PFSK-1 (cell line): Measurements from ENCODE around the gene KDM7A.

Experiments used
- FOXP2 ChIP-seq: optimal IDR thresholded peaks from 2 replicates; pipeline ENCODE3; 2011; ENCODE audit warnings: borderline replicate concordance, control low read depth, inconsistent platforms; ENCODE audit not compliant: insufficient read depth; ENCODE audit errors: extremely low read length, extremely low read depth
- POLR2AphosphoS5 ChIP-seq: IDR thresholded peaks from 2 replicates; pipeline ENCODE4 v1.6.1; 2012; ENCODE audit warnings: low read depth, mild to moderate bottlenecking, control low read depth, low read length, moderate library complexity
- REST ChIP-seq, 2 experiments: IDR thresholded peaks; 2 replicates each; pipeline versions ENCODE4 v1.6.1 to v1.8.0; 2011 to 2012; ENCODE audit warnings: low read depth in 2 of 2, low read length in 2 of 2, control low read depth in 1 of 2, inconsistent platforms in 1 of 2, mild to moderate bottlenecking in 1 of 2, moderate library complexity in 1 of 2; ENCODE audit not compliant: insufficient read depth in 1 of 2
- SIN3A ChIP-seq: IDR thresholded peaks from 2 replicates; pipeline ENCODE4 v1.6.1; 2012; ENCODE audit warnings: mild to moderate bottlenecking, low read length, moderate library complexity, borderline replicate concordance; ENCODE audit not compliant: insufficient read depth
- TAF1 ChIP-seq: IDR thresholded peaks from 2 replicates; pipeline ENCODE4 v1.6.1; 2012; ENCODE audit warnings: low read length, control low read depth, borderline replicate concordance; ENCODE audit not compliant: insufficient read depth

The KDM7A gene

GRCh38 chr7:140182917-140183316, 6.1 kb upstream of the KDM7A start:
- no peak for TF ChIP-seq FOXP2
- no peak for TF ChIP-seq TAF1
- TF ChIP-seq POLR2AphosphoS5, result no peak
- no peak for TF ChIP-seq SIN3A
- no peak for TF ChIP-seq REST (IDR thresholded peaks at IDR 0.05; ENCODE audit: insufficient read depth in 1 of 2, low read depth in 2 of 2, low read length in 2 of 2)

GRCh38 chr7:140179339-140179738, 2.6 kb upstream of the KDM7A start:
- TF ChIP-seq REST (IDR thresholded peaks at IDR 0.05; ENCODE audit: insufficient read depth in 1 of 2, low read depth in 2 of 2, low read length in 2 of 2), result no peak
- TF ChIP-seq TAF1, result no peak
- no peak for TF ChIP-seq FOXP2
- no peak for TF ChIP-seq POLR2AphosphoS5
- no peak for TF ChIP-seq SIN3A

GRCh38 chr7:140176122-140176701, 571 bp downstream of the KDM7A start:
- TF ChIP-seq FOXP2 (no peak), REST (IDR thresholded peaks at IDR 0.05; ENCODE audit: insufficient read depth in 1 of 2, low read depth in 2 of 2, low read length in 2 of 2) (no peak), POLR2AphosphoS5 (no peak), TAF1 (no peak), SIN3A (no peak)

- no peak for TF ChIP-seq TAF1
- TF ChIP-seq SIN3A, result peak; percentile 95; the same call in 1 of the 2 replicates
Measured at GRCh38 chr7:140175221-140176121, 1.3 kb downstream of the KDM7A start.

- TF ChIP-seq POLR2AphosphoS5 (no peak), TAF1 (no peak), SIN3A (no peak), FOXP2 (no peak), REST (IDR thresholded peaks at IDR 0.05; ENCODE audit: insufficient read depth in 1 of 2, low read depth in 2 of 2, low read length in 2 of 2) (no peak)
Measured at GRCh38 chr7:140174217-140174616, 2.6 kb downstream of the KDM7A start.
